HG02885 (cell line): ENCODE results near the gene ARMH1.
A peak's percentile ranks its signal among the peaks of the same experiment; 100 is the strongest.

Experiments
- ATAC-seq: cut with Tn5 transposase; IDR thresholded peaks from one replicate; pipeline ENCODE4 v1.9.1; 2021; ENCODE audit warnings: mild to moderate bottlenecking; ENCODE audit not compliant: unreplicated experiment, poor library complexity

Gene ARMH1

DNA sequence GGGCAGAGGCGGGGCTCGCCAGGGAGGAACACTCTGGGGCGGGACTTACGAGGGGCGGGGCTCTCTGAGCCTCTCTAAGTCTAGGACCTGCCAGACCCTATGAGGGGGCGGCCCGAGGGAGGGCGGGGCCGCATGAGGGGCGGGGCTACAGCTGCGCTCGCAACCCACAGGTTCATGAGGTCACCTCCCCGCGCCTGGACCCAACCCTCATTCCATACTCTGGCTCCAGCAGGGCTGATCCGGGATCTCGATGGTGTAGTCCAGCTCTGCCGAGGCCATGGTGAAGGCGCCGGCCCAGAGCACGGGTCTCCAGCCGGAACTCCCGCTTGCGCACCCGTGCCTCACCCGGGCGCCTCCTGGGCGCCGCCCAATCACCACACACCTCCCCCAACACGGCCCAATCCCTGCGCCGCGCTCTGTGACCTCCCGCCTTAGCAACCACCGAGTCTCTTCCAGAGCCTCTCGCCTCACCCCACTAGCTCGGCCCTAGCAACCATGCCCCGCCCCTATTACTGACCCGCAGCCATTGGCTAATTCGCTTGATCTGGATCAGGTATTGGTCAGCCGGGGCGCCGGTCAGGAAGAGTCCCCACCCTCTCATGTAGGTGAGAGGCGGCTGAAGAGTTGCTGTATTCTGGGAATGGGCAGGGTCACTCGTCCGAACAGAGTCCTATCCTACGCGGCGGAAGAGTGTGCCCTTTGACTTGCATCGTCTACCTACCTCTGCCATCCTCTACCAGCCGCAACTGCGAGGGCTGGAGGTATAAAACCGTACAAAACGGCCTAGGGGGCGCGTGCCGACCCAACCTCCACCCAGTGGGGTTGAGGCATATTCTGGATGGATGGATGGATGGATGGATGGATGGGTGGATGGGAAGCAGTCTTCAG, at the start of gene ARMH1, which contains the start of gene TMEM53:
TSS of gene ARMH1 (plus strand) at position 602 of the 888 bp plus-strand sequence. CDS start 14,984 bp downstream, outside the sequence.
TSS of gene TMEM53 (minus strand) at position 369 of the 888 bp plus-strand sequence. CDS start at position 279, 90 bp downstream.
- peak; percentile 88 for ATAC-seq

DNA sequence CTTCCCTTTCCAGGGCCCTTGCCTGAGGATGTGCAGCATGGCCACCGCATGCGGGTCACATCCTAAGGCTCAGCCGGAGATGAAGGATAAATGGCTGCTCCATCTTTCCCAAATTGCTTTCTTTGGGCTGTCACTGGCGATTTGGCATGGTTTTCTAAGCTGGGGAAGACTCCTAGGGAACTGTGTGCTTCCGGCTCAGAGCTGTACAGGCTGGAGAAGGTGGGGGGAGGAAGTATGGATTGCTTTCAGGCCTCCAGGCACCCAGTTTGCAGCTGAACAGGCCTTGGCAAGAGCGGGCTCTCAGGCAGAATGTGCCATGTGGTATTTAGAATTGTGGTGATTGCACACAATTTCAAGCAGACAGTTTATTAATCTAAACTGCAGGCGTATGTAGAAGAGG, 49.2 kb upstream of the ARMH1 start:
- ATAC-seq, result no peak

DNA sequence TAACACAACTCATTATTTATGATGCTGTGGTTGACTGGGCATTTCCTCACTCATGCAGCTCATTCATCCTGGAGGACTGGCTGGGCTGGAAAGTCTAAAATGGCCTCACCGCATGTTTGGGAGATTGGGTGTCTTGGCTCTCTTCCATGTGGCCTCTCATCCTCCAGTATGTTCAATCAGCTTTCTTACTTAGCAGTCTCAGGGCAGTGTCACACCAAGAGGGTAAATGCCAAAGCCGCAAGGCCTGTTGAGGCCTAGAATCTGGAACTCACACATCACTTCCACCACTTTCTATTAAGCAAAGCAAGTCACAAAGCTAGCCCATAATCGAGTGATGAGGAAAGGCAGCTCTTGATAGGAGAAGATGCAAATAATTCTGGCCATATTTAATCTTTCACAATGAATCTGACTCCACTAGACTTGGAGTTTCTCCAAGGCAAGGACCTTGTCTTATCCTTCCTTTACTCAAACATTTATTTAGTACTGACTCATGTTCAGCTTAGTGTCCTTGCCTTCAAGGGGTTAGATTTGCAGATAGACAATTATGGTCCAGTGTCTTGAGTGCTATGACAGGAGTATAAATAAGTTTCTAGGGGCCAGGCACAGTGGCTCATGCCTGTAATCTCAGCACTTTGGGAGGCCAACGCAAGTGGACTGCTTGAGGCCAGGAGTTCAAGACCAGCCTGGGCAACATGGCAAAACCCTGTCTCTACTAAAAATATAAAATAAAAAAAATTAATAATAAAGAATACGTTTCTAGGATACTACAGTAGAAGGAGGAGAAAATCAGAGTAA, 45.4 kb upstream of the ARMH1 start:
- no peak for ATAC-seq

DNA sequence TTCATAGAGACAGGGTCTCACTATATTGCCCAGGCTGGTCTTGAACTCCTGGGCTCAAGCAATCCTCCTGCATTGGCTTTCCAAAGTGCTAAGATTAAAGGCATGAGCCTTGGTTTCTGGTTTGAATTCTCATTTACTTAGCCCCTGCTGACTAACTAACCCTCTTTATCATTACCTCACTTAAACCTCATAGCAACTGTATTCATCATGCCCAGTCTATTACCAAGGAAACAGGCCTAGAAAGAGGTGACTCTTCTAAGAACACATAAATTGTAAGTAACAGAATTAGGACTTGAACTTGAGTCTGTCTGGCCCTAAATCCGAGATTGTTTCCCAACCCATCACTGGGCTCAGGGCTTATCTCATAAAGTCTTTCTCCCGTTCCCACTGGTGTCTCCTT, 44.4 kb upstream of the ARMH1 start:
- no peak for ATAC-seq

DNA sequence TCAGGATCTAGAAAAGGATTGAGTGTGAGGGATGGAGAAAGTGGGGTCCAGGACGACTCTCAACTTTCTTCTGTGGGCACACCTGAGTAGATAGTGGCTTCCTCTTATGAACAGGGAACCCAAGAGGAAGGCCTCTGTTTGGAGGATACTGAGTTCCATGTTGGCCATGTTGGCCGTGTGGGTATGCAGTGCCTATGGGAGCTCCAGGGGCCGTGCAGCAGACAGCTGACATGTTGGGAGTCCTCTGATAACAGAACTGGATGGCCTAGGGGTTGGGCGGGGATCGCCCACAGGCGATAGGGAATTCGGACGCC, 43.2 kb upstream of the ARMH1 start:
- peak; percentile 9 for ATAC-seq

DNA sequence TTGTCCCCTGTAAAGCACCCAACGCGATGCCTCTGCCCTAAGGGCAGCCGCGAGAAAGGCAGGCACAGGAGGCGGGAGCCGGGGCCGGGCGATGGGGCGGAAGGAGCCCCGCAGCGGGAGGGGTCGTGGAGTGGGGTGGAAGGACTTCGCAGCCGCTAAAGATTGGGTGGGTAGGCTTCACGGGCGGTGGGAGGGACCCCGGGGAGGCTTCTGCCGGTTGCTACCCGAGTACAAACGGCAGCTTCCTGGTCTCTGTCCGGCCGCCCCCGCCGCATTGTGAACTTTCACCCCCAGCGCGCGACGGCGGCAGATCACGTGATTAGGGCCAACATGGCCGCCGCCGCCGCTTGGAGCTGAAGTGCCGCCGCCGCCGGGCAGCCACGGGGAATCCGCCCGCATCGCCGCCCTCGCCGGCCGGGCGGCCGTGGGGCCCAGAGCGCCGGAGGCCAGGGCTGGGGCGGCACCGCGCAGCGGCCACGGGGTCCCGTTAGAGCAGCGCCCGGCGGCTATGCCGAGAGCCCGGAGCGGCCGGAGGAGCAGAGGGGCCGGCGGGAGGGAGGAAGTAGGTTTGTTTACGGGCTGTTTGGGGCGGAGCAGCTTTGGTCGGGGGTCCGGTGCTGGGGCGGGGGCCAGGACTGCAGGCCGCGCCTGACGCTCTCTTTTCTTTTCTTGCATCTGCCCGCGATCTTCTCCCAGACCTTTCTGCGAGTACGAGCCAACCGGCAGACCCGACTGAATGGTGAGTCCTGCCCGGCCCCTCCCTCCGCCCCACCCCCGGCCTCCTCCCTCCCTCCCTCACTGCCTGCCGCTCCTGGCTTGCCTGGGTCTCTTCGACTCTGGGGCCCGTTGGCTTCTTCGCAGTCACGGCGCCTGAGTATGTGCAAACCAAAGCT, 42.6 kb upstream of the ARMH1 start:
- peak; percentile 74 for ATAC-seq

DNA sequence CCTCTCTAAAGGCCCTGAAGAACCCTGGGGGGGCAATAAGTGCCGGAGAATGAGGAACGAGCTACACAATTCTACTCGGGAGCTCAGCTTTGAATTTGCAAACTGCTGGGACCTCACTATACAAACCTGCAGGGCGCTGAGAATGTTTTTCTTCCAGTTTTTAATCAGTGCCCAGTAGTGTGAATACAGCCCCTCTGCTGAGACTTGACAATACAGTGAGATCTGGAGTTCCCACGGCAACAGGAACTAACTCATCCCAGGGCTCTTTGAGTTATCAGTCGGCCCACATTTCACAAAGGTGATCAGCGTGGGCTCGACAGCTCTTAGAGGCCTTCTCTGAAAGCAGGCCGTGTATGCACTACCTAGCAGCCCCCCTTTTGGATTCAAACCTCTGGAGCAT, 41.9 kb upstream of the ARMH1 start:
- ATAC-seq, result no peak

DNA sequence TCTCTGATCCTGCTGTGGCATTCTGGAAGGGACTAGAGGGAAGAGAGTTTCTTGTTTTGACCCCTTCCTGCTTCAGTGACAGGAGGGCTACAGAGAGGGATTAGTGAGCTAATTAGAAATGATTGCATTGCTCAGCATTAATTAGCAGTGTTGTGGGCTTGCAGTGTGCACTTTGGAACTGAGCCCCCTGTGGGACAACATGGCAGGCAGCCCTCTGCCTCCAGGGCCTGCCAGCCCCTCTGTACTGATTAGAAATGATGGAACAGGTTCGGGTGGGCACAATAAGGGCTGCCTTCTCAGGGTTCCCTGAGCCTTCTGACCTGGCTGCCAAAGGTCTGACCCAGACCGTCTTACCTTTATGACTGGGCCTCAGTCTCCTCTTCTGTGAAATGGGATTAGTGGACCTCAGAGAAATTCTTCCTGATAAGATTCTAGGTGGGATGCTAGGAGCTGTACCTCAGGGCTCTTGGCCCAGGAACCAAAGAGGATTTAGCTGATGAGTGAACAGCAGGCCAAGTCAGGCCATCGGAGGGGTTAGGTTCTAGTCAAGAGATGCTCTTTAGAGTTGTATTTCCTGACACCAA, 39.8 kb upstream of the ARMH1 start:
- no peak for ATAC-seq

DNA sequence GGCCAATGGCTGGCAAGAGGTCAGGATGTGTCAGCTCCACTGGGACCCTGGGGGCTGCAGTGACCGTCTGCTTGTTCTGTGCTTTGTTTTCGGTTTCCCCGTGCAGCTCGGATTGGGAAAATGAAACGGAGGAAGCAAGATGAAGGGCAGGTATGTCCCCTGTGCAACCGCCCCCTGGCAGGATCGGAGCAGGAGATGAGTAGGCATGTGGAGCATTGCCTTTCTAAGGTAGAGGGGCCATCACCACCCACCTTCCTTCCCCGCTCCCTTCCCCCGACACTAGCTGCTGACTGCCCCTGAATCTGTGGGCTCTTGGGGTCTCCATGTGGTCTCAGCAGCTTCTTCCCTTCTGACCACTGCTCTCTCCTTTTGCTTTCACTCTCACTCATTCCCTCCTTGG, 39.1 kb upstream of the ARMH1 start:
- ATAC-seq, result no peak

DNA sequence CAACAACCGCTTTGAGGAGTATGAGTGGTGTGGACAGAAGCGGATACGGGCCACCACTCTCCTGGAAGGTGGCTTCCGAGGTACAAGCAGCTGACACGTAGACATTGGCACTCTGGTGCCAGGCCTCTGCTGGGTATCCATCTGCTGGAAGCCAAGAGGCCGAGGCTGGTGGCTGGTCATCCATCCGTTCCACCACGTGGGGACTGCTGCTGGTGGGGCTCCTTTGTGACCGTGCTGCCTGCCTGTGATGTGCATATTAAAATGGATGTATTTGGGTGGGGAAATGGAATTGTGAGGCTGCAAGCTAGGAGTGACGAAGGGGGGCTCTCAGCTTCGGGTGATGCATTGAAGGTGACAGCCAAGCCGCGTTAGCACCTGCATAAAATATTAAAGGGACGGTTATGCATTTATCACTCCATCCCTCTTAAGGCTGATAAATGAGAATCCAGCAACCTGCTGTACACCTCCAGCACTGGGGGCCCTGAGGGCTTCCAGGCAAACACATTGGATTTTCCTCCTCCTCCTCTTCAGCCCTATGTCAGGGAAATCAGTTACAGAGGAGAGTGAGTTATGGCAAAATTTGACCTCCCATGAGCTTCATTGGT, 38.3 kb upstream of the ARMH1 start:
- ATAC-seq, result no peak

DNA sequence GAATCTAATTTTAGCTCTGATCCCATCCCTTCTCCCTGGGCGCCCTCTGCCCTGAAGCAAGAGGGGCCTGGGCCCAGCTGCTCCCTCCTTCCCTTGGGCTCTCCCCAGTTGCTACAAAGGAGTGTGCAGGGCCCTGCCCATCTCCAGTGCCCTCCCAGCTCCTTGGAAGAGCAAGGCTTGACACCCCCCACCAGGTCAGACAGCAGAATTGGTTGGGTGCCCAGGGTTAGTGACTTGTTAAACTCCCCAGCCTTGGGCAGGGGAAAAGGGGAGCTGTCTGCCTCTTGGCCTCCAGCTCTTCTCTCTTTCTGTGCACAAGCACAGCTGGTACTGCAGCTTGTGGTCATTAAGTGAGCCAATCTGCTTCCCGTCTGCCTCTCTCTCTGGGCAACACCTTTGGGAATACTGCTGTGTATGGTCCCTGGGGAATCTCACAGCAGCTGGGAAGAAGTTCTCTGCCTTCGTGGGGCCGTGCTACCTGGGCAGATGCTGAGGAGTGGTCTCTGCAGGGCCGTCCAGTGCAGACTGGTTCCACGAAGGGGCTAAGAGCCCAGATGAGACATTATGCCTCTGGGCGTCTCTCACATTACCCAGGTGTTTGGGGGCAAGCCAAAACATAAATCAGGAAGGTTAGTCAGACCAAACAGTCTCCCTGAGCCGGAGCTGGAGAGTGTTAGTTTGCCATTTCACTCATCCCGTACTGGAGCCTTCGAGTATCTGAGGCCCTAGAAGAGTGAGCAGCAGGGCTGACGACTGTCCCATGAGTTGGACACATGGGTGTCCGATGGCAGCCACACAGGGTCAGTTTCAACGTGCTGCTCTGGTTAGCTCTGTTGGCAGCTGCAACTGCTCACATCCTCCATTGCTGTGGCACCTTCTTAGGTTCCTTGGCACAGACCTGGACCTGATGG, 37.6 kb upstream of the ARMH1 start:
- ATAC-seq, result no peak

DNA sequence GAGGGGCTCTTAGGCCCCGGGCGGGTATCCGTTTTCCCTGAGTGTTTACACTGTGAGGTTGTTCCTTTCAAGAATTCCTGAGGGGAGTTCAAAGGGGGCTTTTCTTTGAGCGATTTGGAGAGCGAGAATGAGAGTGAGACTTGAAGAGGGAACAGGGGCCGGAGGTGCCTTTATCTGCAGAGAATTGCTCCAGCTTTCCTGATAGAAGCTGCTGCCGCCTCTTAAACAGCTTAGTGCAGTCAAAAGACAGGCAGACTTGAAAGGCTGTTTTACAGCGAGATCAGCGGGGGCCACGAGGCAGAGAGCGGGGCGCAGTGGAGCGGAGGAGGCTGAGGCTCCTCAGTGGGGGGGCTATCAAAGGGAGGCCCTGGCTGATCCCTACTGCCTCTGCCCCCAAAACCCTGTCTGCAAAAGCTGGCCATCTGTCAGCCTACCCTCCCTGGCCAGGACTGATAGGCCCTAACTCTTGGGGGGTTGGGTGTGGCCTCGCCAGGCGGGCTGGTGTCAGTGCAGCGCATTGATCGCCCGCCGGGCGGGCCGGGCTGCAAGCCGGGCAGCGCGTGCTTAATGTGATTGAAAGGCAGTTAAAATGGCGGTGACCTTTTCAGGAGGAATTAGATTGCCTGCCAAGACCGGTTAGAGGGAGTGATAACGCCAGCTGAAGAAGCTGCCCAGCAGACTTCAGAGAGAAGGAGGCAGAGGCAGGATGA, 36.7 kb upstream of the ARMH1 start:
- no peak for ATAC-seq

DNA sequence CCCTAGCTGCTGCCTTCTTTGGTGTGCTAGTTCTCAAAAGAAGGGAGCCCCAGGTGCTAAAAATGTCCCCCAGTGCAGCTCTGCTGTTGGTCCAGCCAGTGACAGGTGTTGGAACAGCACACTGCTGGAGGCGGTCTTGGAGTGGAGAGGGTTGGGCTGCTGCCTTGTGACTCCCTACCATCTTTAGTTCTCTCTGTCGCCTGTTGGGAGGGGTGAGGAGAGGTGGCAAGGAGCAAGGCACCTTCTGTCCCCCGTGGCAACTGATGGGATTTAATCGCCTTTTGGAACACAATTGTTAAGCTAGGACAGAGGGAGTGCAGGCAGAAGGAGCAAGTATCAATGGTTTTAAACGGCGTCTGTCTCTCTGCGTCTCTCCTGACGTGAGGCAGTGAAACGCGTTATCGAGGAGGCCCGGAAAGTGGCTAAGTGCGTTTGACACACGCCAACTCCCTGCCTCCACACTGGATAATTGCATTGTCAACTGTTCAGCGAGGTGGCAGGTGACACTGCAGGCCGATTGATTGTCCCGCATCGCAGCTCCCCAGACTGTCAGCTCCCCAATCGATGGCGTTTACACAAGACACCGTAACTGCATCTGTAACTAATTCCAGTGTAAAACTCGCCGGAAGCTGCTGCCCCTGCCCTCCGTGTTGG, 34.2 kb upstream of the ARMH1 start:
- ATAC-seq, result no peak

DNA sequence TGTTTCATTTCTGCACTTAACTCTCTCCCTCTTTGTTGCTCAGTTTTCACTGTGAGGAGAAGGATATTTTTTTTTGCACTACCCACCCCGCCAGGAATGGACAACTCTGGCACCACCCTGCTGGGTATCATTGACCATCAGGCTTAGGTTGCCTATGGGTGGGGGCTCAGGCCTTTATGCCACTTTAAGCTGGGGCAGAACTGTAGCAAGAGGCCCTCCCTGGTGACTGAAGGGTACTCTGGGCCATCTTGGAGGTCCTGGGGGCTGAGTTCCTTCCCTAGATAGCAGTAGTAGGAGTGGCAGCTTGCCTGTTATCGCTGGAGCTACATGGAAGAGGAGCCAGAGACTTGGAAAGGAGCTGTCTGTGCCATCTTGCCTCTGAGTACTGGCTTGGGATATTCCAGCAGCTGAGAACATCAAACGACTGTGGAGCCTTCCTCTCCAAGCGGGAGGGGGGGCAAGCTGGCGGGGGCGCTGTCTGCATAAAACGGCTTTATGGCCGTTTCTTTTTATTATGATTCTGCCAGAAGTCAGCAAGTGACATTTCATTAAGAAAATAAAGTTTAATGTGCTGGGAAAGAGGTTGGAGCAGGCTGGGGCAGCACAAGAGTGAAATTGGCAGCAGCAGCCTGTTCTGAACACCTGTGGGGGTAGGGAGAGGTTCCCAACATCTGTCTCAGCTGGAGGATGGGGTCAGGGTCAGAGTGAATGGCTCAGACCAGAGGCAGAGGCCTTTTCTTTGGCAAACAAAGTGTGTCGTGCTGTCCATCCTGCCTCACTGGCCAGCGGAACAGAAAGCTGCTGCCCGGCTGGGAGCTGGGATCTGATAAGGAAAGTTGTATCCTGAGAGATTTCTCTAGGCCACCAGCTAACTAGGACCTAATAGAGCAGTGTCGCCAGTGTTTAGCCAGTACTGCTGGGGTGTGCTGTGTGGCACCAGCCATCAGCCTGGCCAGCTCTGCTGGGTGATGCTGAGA, 33.1 kb upstream of the ARMH1 start:
- no peak for ATAC-seq

DNA sequence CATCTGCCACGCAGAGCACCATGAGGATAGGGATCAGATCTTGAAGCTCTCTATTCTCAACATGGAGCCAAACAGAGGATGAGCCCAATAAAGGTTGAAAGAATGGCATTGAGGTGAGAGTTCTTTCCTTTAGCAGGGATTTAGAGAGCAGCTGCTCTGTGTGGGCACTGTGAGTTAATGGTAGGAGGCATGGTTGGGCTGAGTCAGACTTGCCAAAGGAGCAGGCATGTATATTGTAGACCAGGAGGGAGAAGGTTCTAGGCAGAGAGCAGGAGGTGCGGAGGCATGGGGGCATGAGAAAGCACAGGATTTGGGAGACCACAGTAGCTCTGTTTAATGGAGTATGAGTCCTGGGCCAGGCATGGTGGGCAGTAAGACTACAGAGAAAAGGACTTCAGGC, 32.3 kb upstream of the ARMH1 start:
- no peak for ATAC-seq

DNA sequence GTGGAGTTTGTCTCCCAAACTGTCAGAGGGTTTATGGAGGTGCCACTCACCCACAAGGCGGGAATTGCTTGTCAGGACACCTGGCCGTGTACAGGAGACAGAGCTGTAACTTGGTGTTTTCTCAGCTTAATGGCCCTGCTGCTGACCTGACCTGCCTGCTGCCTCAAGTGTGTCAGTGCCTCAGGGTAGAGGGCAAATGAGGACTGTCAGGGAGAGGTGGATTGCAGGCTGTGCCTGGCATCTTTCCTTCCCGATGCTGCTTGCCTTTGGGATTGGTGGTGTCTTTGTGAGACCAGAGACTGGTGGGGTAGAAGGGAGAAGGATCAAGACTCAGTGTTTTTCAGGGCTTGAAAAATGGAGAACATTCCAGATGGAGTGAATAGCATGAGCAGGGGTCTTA, 31.6 kb upstream of the ARMH1 start:
- no peak for ATAC-seq
